Kidney (tissue), 14 donors: ENCODE data around the gene TRAPPC2. TPM values are rescaled to one million over a fixed set of nuclear protein-coding genes. Genes with fewer than 3 reads are reported as not detected.

Experiments
- DNase-seq, 5 donors: peaks; one replicate each; pipeline ENCODE4 v3.0.0-alpha.2; 2013 to 2020
- FAIRE-seq: peaks from 2 replicates; lab custom pipeline; 2012; peaks lifted over from hg19 to GRCh38; lab: Jason Lieb, UNC
- H3K27ac ChIP-seq, 2 donors: one replicate each; pipeline ENCODE4 v1.7.0; 2013; ENCODE audit warnings: low read depth in 2 of 2, low read length in 2 of 2, inconsistent platforms in 1 of 2
- H3K27me3 ChIP-seq: one replicate; pipeline ENCODE4 v1.7.1; 2013; ENCODE audit warnings: low read length, inconsistent platforms; ENCODE audit not compliant: control insufficient read depth, insufficient read depth
- H3K36me3 ChIP-seq, 3 donors: one replicate each; pipeline versions ENCODE4 v1.7.0 to v1.7.1; 2013; ENCODE audit warnings: low read length in 3 of 3, control low read depth in 1 of 3, inconsistent platforms in 1 of 3; ENCODE audit not compliant: insufficient read depth in 3 of 3, control insufficient read depth in 2 of 3
- H3K4me1 ChIP-seq, 3 donors: one replicate each; pipeline versions ENCODE4 v1.7.0 to v1.7.1; 2013; ENCODE audit warnings: low read length in 3 of 3, inconsistent platforms in 1 of 3, low read depth in 1 of 3; ENCODE audit not compliant: control insufficient read depth in 2 of 3, insufficient read depth in 2 of 3
- H3K4me3 ChIP-seq, 3 donors: one replicate each; pipeline versions ENCODE4 v1.7.0 to v1.8.1; 2013; ENCODE audit warnings: low read length in 3 of 3, control low read depth in 1 of 3, inconsistent platforms in 1 of 3
- H3K9ac ChIP-seq, 3 donors: one replicate each; pipeline versions ENCODE4 v1.7.0 to v1.7.1; 2013; ENCODE audit warnings: low read length in 3 of 3, control low read depth in 1 of 3, inconsistent platforms in 1 of 3
- H3K9me3 ChIP-seq, 3 donors: one replicate each; pipeline versions ENCODE4 v1.7.0 to v1.7.1; 2013; ENCODE audit warnings: low read length in 3 of 3, control low read depth in 1 of 3, inconsistent platforms in 1 of 3; ENCODE audit not compliant: control insufficient read depth in 2 of 3, insufficient read depth in 1 of 3
- CTCF ChIP-seq: IDR thresholded peaks from 3 replicates; pipeline ENCODE4 v1.5.1; 2012; ENCODE audit warnings: mild to moderate bottlenecking, moderate library complexity, borderline replicate concordance; ENCODE audit not compliant: insufficient read depth; ENCODE audit errors: extremely low read depth
- intact Hi-C: fragments of 100-400 bp; cut with DNase I; formaldehyde crosslinking; loops from one replicate; pipeline ENCODE4 v1.11.1; 2022
- polyA plus RNA-seq: library from polyadenylated mRNA; stranded (reverse); fragments of 350-450 nt; fragmentation: Illumina TruSeq; extraction: RNeasy Lipid Tissue Mini Kit (QIAGEN cat#74804); gene quantifications from one replicate; pipeline ENCODE4 v1.2.3, GENCODE V29; 2014; ENCODE audit warnings: low read depth, low replicate concordance; ENCODE audit not compliant: insufficient read depth
- total RNA-seq: library from RNA; stranded (reverse); fragmentation: NEBNext Ultra II Directional; extraction: Animal tissue kit (Norgen Biotek cat#: 25700); gene quantifications from one replicate; pipeline ENCODE4 v1.2.1, GENCODE V29; 2021
- donor health status: control.
- donor health status: control.
- donor health status: control.
- donor health status: control.
- donor health status: control.
- donor health status: DM: yes; HTN: yes; CAD: no.
- donor health status: Normal renal cell carcinoma (clear cell type).

Gene TRAPPC2
- total and polyA plus RNA-seq, 2 donors from 2014 or later: 9.0 to 21.0 TPM

- Histone ChIP-seq H3K9ac (no peak overlapping the region), H3K36me3 (no peaks in the 10 kb centered on the region), H3K4me3 (no peak overlapping the region), H3K4me1 (peaks cover 0 to 18% (median 11%) of the 10 kb centered on the region in 3 donors), H3K27ac (no peak overlapping the region), H3K27me3 (peaks cover 23% of the 10 kb centered on the region), H3K9me3 (no peaks in the 10 kb centered on the region)
- FAIRE-seq (no peak), DNase-seq (no peak)
- no peak for TF ChIP-seq CTCF
- intact Hi-C loops: no loop called here
These were observed 39.4 kb downstream of the TRAPPC2 start for GRCh38 chrX:13694983-13695382.

DNA sequence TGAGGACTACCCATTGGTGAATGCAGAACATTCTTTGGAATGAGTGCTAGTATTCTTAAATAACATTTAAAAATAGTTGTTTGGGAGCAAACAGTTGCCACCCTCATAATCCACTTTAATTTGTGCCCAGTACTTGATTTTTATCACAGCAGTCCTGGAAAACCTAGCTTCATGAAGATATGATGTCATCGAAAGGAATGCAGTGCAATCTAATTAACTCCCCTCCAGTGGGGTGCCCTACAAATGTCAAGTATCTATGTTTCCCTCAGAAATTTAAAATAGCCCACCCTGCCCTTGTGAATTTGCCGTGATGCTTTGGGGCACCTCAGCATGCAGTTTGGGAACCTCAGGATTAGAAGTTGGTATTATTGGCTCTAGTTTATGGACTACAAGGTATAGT, 40.1 kb downstream of the TRAPPC2 start:
- Histone ChIP-seq H3K9ac (no peak overlapping the region), H3K27ac (no peak overlapping the region), H3K4me3 (no peak overlapping the region), H3K9me3 (no peaks in the 10 kb centered on the region), H3K27me3 (peaks cover 27% of the 10 kb centered on the region), H3K36me3 (no peaks in the 10 kb centered on the region), H3K4me1 (peaks cover 0 to 18% (median 11%) of the 10 kb centered on the region in 3 donors)
- FAIRE-seq: no peak
- no peak for TF ChIP-seq CTCF
- no peak for DNase-seq
- intact Hi-C loops: no loop called here

DNA sequence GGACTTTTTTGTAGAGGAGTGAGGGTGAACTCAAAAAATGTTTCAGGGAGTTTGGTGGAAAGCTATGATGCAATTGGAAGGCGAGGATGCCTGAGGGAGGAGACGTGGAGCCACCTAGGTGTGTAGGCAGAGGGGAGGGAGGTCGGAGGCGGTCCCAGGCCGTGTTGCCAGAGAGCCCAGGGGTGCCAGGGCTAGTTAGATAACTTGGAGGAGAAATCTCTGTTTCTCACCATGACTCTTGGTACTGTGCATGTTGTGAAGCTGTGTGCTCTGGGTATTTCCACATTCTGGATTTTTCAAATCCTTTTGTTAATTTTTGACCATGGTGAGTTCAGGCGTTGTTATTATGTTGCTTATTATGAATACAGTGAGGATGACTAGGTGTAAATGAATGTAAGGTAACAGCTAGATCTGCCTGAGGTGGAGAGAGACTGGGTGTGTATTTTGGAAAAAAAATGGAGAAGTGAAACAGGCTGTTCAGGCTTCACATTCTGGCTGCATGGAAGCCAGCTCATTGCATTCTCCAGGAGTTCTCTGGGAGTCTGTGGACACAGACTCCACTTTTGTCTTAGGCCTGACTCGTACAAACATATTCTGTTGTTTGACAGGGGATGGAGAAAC, 41.0 kb downstream of the TRAPPC2 start:
- Histone ChIP-seq H3K4me3 (no peak overlapping the region), H3K4me1 (peaks cover 0 to 18% (median 11%) of the 10 kb centered on the region in 3 donors), H3K9me3 (no peaks in the 10 kb centered on the region), H3K27me3 (peaks cover 31% of the 10 kb centered on the region), H3K36me3 (no peaks in the 10 kb centered on the region), H3K27ac (peak overlapping the region in 1 of 2 donors; percentile 47), H3K9ac (no peak overlapping the region)
- DNase-seq (no peak), FAIRE-seq (no peak)
- intact Hi-C loops: no loop called here
- TF ChIP-seq CTCF: no peak
